Brain microvascular endothelial cell (primary cell): ENCODE data around the gene RBMS3.

Source experiments
- DNase-seq: peaks from one replicate; pipeline ENCODE4 v3.0.0-alpha.2; 2020
- H3K27ac ChIP-seq: fragments of 250-450 bp; sonication (Bioruptor Pico); 2 replicates; pipeline ENCODE4 v1.5.1; 2020; ENCODE audit warnings: mild to moderate bottlenecking, moderate library complexity
- H3K27me3 ChIP-seq: fragments of 250-450 bp; sonication (Bioruptor Pico); replicated peaks from 2 replicates; pipeline ENCODE4 v1.5.1; 2020; ENCODE audit warnings: mild to moderate bottlenecking
- H3K36me3 ChIP-seq: fragments of 250-450 bp; sonication (Bioruptor Pico); replicated peaks from 2 replicates; pipeline ENCODE4 v1.5.1; 2020; ENCODE audit warnings: mild to moderate bottlenecking
- H3K4me3 ChIP-seq: 2 replicates; pipeline ENCODE4 v1.5.1; 2011; ENCODE audit warnings: low read depth, mild to moderate bottlenecking, control low read depth, low read length, moderate library complexity
- CTCF ChIP-seq: IDR thresholded peaks from 2 replicates; pipeline ENCODE4 v1.5.1; 2011; ENCODE audit warnings: low read depth, mild to moderate bottlenecking, moderate library complexity, low read length, control low read depth, inconsistent platforms; ENCODE audit errors: missing control alignments
- in situ Hi-C: cut with HindIII; loops from 2 replicates; pipeline ENCODE4 v1.10.0; 2017; ENCODE audit warnings: low sequenced_read_pairs, low pct_ligation_motif_present

RBMS3 gene

DNA sequence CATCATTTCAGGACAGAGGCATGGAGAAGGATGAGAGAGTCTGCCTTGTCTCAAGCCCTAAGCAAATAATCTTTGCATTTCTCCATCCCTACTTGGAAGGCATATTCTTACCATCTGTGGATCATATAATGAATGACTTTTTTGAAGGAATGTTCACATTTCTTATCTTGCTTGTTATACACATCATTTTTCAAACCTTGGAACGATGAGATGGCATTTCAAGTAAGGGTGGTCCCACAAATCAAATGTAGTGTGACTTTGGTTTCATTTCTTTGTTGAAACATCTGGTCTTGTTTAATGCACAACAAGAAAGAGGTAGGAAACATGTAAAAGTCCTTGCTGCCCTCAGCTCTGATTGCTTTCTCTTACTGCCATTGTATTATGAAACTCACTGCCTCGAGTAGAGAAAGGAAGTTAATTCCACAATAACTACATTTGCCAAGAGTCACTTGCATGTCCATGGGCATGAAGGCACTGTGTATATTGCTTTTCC, 32.1 kb downstream of the RBMS3 start:
- Histone ChIP-seq H3K27ac (no peak overlapping the region), H3K27me3 (no peaks in the 10 kb centered on the region), H3K36me3 (no peaks in the 10 kb centered on the region), H3K4me3 (no peak overlapping the region)
- DNase-seq: no peak
- no peak for TF ChIP-seq CTCF
- in situ Hi-C loops: no loop called here

GRCh38 chr3:29313981-29314726, 33.3 kb downstream of the RBMS3 start:
- DNase-seq: no peak
- no peak overlapping the region for H3K4me3 ChIP-seq
- in situ Hi-C loops: no loop called here
- no peak overlapping the region for H3K27ac ChIP-seq
- H3K36me3 ChIP-seq: no peaks in the 10 kb centered on the region
- no peak for TF ChIP-seq CTCF
- no peaks in the 10 kb centered on the region for H3K27me3 ChIP-seq

GRCh38 chr3:29314727-29315088, 33.8 kb downstream of the RBMS3 start:
- in situ Hi-C loops: no loop called here
- DNase-seq: no peak
- no peak for TF ChIP-seq CTCF
- Histone ChIP-seq H3K27ac (no peak overlapping the region), H3K4me3 (no peak overlapping the region), H3K36me3 (no peaks in the 10 kb centered on the region), H3K27me3 (no peaks in the 10 kb centered on the region)

GRCh38 chr3:29317659-29318173, 36.8 kb downstream of the RBMS3 start:
- in situ Hi-C loops: no loop called here
- TF ChIP-seq CTCF: no peak
- no peak for DNase-seq

GRCh38 chr3:29318251-29318650, 37.4 kb downstream of the RBMS3 start:
- Histone ChIP-seq H3K4me3 (no peak overlapping the region), H3K36me3 (no peaks in the 10 kb centered on the region), H3K27me3 (no peaks in the 10 kb centered on the region), H3K27ac (no peak overlapping the region)
- in situ Hi-C loops: no loop called here
- TF ChIP-seq CTCF: no peak
- DNase-seq: no peak

More at GRCh38 chr3:29317659-29318173, 36.8 kb downstream of the RBMS3 start:
- Histone ChIP-seq H3K36me3 (no peaks in the 10 kb centered on the region), H3K27me3 (no peaks in the 10 kb centered on the region), H3K4me3 (no peak overlapping the region), H3K27ac (no peak overlapping the region)
